ENCODE data around the gene RASL11B. TPM values are rescaled to one million over a fixed set of nuclear protein-coding genes. Genes with fewer than 3 reads are reported as not detected.

RASL11B gene
- total and polyA plus RNA-seq, 8 donors: 0.52 to 26.4 (median 20.2) TPM

DNA sequence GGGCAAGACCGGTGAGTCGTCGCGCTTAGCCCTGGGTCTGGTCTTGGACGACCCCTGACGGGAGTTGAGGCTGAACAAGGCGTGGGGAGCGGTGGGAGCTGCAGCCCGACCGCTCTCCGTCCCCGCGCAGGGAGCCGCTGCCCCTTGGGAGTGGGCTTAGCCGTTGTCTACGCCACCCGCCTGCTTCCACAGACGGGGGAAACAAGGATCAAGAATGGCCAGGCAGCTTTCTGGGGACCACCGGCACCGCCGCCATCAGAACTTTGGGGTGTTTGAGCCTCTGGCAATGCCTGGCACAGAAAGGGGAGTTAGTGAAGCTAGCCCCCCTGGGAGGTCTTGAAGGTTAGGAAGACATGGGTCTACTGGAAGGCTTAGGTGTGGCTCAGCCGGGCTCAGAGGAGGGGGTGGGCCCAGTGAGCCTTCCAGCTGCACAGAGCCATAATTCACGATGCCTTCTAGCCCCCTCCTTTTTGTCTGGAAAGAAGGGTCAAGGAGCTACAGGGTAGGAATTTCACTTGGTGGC is 583 bp downstream of the RASL11B start:
- no peaks in the 10 kb centered on the region for H3K36me3 ChIP-seq
- peaks cover 13 to 34% of the 10 kb centered on the region in 2 donors for H3K27me3 ChIP-seq
- intact Hi-C loops (cut with DNase I): no loop called here
- ATAC-seq (no peak), DNase-seq (no peak)
- peaks cover 0 to 10% of the 10 kb centered on the region in 2 donors for H3K9me3 ChIP-seq
- H3K4me3 ChIP-seq: peak overlapping the region; percentile 50 to 53
- H3K27ac ChIP-seq: no peak overlapping the region
- no peak for TF ChIP-seq CTCF (IDR thresholded peaks at IDR 0.05)
- peaks cover 19% of the 10 kb centered on the region in 2 donors for H3K4me1 ChIP-seq

DNA sequence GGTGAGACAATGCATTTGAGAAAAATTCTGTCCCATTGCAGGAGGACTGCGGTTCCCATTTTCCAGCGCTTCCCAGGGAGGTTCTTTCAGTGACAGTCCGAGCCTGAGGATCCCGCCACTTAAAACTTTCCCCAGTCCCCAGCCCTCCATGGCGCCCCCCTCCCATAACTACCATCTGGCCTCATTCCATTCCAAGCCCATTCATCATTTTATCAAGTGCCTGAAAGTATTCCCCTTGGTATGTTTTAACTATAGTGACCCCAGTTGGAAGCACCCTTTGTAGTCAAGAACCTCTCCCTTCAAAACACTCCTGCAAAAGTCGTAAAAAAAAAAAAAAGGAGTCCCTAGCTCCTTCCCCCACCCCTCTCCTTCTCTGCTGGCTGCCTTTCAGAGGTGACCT is 1.2 kb downstream of the RASL11B start:
- ATAC-seq (no peak), DNase-seq (no peak)
- Histone ChIP-seq H3K27ac (no peak overlapping the region), H3K4me3 (peak overlapping the region in 1 of 2 donors; percentile 50), H3K36me3 (no peaks in the 10 kb centered on the region), H3K4me1 (peaks cover 19% of the 10 kb centered on the region in 2 donors), H3K9me3 (peaks cover 0 to 5% of the 10 kb centered on the region in 2 donors), H3K27me3 (peaks cover 13 to 34% of the 10 kb centered on the region in 2 donors)
- TF ChIP-seq CTCF (IDR thresholded peaks at IDR 0.05): no peak
- intact Hi-C loops (cut with DNase I): no loop called here

DNA sequence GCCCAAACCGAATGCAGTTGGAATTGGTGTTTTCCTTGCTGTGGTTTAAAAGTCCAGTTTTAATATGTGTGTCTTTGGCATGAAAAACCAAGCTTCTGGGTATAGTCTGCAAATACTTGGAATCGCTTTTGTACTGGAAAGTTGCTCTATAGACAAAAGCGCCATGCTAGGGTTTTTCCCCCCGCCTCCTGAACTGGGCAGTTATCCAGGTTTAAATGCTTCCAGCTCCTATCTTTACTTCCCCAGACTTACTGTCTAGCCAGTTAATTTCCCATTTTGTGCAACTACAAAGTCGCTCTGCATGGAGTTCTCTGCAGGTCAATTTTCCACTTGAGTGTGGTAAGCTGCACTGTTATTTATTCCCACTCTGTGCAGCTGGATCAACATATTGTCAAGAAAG is 2.7 kb downstream of the RASL11B start:
- TF ChIP-seq CTCF (IDR thresholded peaks at IDR 0.05): no peak
- H3K4me3 ChIP-seq: no peak overlapping the region
- ATAC-seq: peak; percentile 32
- no peaks in the 10 kb centered on the region for H3K36me3 ChIP-seq
- no peaks in the 10 kb centered on the region for H3K9me3 ChIP-seq
- peak in 1 of 4 donors; percentile 85 for DNase-seq
- H3K27ac ChIP-seq: no peak overlapping the region
- peaks cover 13 to 34% of the 10 kb centered on the region in 2 donors for H3K27me3 ChIP-seq
- peaks cover 21 to 28% of the 10 kb centered on the region in 2 donors for H3K4me1 ChIP-seq
- intact Hi-C loops (cut with DNase I): no loop called here

DNA sequence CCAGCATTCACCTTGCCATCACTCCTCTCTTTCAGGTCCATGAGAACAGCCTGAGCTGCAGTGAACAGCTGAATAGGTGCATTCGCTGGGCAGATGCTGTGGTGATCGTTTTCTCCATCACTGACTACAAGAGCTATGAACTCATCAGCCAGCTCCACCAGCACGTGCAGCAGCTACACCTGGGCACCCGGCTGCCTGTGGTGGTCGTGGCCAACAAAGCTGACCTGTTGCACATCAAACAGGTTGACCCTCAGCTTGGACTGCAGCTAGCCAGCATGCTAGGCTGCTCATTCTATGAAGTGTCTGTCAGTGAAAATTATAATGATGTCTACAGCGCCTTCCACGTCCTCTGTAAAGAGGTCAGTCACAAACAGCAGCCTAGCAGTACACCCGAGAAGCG is 3.2 kb downstream of the RASL11B start:
- H3K4me1 ChIP-seq: peaks cover 23 to 28% of the 10 kb centered on the region in 2 donors
- no peak for ATAC-seq
- intact Hi-C loops (cut with DNase I): no loop called here
- no peaks in the 10 kb centered on the region for H3K36me3 ChIP-seq
- no peak overlapping the region for H3K4me3 ChIP-seq
- DNase-seq: no peak
- no peaks in the 10 kb centered on the region for H3K9me3 ChIP-seq
- no peak overlapping the region for H3K27ac ChIP-seq
- no peak for TF ChIP-seq CTCF (IDR thresholded peaks at IDR 0.05)
- peaks cover 13 to 34% of the 10 kb centered on the region in 2 donors for H3K27me3 ChIP-seq

- Histone ChIP-seq H3K4me1 (peaks cover 19 to 24% of the 10 kb centered on the region in 2 donors), H3K36me3 (no peaks in the 10 kb centered on the region), H3K9me3 (no peaks in the 10 kb centered on the region), H3K27ac (no peak overlapping the region), H3K27me3 (peaks cover 10 to 21% of the 10 kb centered on the region in 2 donors), H3K4me3 (no peak overlapping the region)
- ATAC-seq (no peak), DNase-seq (no peak)
- no peak for TF ChIP-seq CTCF (IDR thresholded peaks at IDR 0.05)
- intact Hi-C loops (cut with DNase I): no loop called here
These were observed 4.6 kb downstream of the RASL11B start for GRCh38 chr4:52866734-52867133.

All from left lung (tissue), 10 donors.